ENCODE data around the gene MALAT1. TPM values are rescaled to one million over a fixed set of nuclear protein-coding genes. Genes with fewer than 3 reads are reported as not detected.

Gene MALAT1
- total and polyA plus RNA-seq, 10 of the 15 experiments (the other 5 are each of a cell fraction or from before 2014, with no cell fraction given): 448 to 8,160 (median 2,019) TPM

DNA sequence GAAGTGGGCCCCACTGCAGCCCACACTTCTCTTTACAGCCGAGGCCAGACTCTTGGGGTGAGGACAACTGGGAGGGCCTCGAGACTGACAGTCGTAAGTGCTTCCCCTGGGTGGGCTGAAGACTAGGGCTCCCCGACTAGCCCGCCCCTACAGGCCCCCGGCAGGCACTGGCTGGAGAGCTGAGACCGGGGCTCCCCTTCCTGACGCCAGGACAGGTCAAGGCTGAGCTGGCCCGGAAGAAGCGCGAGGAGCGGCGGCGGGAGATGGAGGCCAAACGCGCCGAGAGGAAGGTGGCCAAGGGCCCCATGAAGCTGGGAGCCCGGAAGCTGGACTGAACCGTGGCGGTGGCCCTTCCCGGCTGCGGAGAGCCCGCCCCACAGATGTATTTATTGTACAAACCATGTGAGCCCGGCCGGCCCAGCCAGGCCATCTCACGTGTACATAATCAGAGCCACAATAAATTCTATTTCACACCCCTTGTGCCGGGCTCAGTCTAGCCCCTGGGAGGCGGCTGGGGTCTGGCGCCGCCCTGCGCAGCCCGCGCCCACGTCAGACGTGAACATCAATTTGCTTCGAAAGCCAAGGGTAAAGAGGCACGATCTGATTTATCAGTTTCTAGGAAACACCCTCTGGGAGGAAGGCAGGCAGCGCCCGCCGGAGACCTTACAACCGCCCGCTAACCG is 39.5 kb downstream of the MALAT1 start:
- POLR2A ChIA-PET: no interaction called here
- TSS peak; percentile 45 for BruUV-seq (replicated peaks)

More for the DNA sequence above, 39.5 kb downstream of the MALAT1 start:
- CTCF ChIA-PET: interaction anchor here (0.7 kb wide), 1 partner anchor 484 kb away, joined by 3 read pairs; no protein-coding TSS in a partner anchor
- FAIRE-seq: no peak
- TF ChIP-seq STAT3 (IDR thresholded peaks at IDR 0.05; ENCODE audit: low read depth, low read length): no peak
- no peak for TF ChIP-seq MYC (IDR thresholded peaks at IDR 0.05; ENCODE audit: insufficient read depth, insufficient read length, insufficient replicate concordance, low read length, severe bottlenecking)
- no peak for TF ChIP-seq IRF3 (IDR thresholded peaks at IDR 0.05)
- TF ChIP-seq, protein P1, sequence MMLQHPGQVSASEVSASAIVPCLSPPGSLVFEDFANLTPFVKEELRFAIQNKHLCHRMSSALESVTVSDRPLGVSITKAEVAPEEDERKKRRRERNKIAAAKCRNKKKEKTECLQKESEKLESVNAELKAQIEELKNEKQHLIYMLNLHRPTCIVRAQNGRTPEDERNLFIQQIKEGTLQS (IDR thresholded peaks at IDR 0.05; ENCODE audit: borderline replicate concordance, extremely low read depth, low read depth, low read length): no peak
- TF ChIP-seq JUND (IDR thresholded peaks at IDR 0.05; ENCODE audit: low read depth, low read length): no peak
- TF ChIP-seq NR2F1 (conservative IDR thresholded peaks at IDR 0.05): no peak
- RAD21 ChIA-PET (ENCODE audit: unreplicated experiment): no interaction called here
- H3K79me2 ChIP-seq (ENCODE audit: control insufficient read depth, insufficient read depth, low read length): no peaks in the 10 kb centered on the region
- no peak for DNase-seq (ENCODE audit: low read depth, low spot score)
- no peak overlapping the region for H2AFZ ChIP-seq (ENCODE audit: control insufficient read depth, low read depth, low read length)
- peaks cover 6% of the 10 kb centered on the region for H3K4me1 ChIP-seq (ENCODE audit: control insufficient read depth, insufficient read depth, low read length)
- H3K9ac ChIP-seq (ENCODE audit: control insufficient read depth, insufficient read depth, low read length): no peak overlapping the region
- H3K36me3 ChIP-seq (ENCODE audit: control insufficient read depth in 2 of 2, insufficient read depth in 2 of 2, low read length in 1 of 2): peaks cover 5% of the 10 kb centered on the region in 2 experiments; a peak in 3 of 4 replicates
- 96% methylated on average over 43 of the region's 43 CpGs for WGBS (ENCODE audit: insufficient coverage, insufficient replicate concordance, low lambda C conversion rate, missing lambda C conversion rate)
- no peaks in the 10 kb centered on the region for H3K9me3 ChIP-seq (replicated peaks; ENCODE audit: control insufficient read depth, insufficient read depth, low read length)
- SMC1A ChIA-PET (ENCODE audit: uncharacterized antibody, unreplicated experiment): no interaction called here
- no peaks in the 10 kb centered on the region for H4K20me1 ChIP-seq (ENCODE audit: control insufficient read depth, insufficient read depth)
- in situ Hi-C loops (cut with MboI) (no loop called here), intact Hi-C loops (cut with micrococcal nuclease; ENCODE audit: unreplicated experiment) (no loop called here)
- H3K4me3 ChIP-seq: no peak overlapping the region
- H3K27ac ChIP-seq (ENCODE audit: control insufficient read depth, insufficient read depth): no peak overlapping the region
- H3K27me3 ChIP-seq (replicated peaks in 1 of 2; ENCODE audit: control insufficient read depth in 2 of 2, insufficient read depth in 2 of 2, low read length in 1 of 2): no peaks in the 10 kb centered on the region
- ATAC-seq: no peak
- no peak overlapping the region for H3K4me2 ChIP-seq (ENCODE audit: control insufficient read depth, insufficient read depth)

Measured in GM12878 (cell line).